AG09309 (cell line): ENCODE data around the gene CDK5.
A peak's percentile ranks its signal among the peaks of the same experiment; 100 is the strongest.

ENCODE experiments used
- DNase-seq: peaks from one replicate; pipeline ENCODE4 v3.0.0-alpha.2; 2010; ENCODE audit warnings: low read depth
- H3K4me3 ChIP-seq: 2 replicates; pipeline ENCODE4 v1.5.1; 2011; ENCODE audit warnings: mild to moderate bottlenecking, low read depth, low read length, moderate library complexity; ENCODE audit not compliant: control insufficient read depth
- TF ChIP-seq, protein P1 (sequence below): IDR thresholded peaks from 2 replicates; pipeline ENCODE4 v1.5.1; 2011; ENCODE audit warnings: mild to moderate bottlenecking, low read depth, low read length, inconsistent platforms; ENCODE audit not compliant: insufficient read depth, control insufficient read depth; ENCODE audit errors: missing control alignments

The CDK5 gene

GRCh38 chr7:151087245-151088018, 29.7 kb upstream of the CDK5 start:
- no peak for DNase-seq
- TF ChIP-seq, protein P1, sequence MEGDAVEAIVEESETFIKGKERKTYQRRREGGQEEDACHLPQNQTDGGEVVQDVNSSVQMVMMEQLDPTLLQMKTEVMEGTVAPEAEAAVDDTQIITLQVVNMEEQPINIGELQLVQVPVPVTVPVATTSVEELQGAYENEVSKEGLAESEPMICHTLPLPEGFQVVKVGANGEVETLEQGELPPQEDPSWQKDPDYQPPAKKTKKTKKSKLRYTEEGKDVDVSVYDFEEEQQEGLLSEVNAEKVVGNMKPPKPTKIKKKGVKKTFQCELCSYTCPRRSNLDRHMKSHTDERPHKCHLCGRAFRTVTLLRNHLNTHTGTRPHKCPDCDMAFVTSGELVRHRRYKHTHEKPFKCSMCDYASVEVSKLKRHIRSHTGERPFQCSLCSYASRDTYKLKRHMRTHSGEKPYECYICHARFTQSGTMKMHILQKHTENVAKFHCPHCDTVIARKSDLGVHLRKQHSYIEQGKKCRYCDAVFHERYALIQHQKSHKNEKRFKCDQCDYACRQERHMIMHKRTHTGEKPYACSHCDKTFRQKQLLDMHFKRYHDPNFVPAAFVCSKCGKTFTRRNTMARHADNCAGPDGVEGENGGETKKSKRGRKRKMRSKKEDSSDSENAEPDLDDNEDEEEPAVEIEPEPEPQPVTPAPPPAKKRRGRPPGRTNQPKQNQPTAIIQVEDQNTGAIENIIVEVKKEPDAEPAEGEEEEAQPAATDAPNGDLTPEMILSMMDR = no peak
- peak overlapping the region; percentile 91 for H3K4me3 ChIP-seq

DNA sequence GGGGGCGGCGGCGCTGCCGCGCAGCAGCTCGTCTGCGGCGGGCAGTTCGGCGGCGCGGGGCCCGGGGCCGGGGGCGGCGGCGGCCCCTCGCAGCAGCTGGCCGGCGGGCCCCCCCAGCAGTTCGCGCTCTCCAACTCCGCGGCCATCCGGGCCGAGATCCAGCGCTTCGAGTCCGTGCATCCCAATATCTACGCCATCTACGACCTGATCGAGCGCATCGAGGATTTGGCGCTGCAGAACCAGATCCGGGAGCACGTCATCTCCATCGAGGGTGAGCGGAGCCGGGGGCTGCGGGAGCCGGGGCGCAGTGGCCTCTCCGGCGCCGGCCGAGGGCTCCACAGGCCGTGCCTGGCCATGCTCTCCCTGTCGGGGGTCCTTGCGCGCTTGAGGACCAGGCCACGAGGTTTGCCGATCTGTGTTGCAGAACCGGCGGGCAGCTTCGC, 29.1 kb upstream of the CDK5 start:
- no peak for DNase-seq
- H3K4me3 ChIP-seq = peak overlapping the region; percentile 91
- TF ChIP-seq, protein P1 = no peak

DNA sequence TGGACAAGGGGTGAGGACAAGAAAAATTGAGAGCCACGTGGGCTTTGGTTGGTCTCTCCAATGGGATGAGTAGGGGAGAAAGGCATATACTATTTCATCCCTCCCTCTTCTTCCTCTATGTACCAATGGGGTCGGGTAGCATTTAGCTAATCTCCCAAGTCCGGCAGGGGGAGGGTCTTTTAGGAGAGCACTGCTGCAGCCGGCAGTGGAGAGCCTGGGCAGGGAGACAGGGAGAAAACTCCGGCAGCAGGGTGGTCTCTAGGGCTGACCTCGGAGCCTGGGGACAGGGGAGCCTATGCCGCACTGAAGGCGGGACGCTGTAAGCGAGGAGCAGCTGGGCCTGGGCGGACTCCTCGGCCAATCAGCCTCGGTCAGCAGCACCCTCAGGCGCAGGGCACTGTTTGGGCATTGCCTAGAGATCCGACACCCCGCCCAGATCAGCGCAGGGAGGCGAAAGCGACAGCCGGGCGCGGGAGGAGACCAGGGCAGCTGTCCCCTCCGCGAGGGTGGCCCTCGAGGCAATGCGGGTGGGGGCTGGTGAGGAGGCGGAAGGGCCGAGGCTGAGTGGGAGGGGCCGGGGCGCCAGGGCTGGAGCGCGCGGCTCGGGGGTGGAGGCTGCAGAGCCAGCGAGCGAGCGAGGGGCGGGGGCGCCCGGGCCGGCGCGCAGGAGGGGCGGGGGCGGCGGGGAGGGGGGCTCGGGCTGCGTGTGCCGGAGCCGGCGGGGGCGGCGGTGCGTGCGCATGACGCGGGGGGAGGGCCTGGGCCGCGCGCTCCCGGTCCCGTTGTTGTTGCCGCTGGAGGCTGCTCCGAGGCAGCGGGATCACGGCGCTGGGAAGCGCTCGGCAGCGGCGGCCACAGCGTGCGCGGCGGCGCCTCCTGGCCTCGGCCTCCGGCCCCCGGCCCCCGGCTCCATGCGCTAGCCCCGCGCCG, 28.3 kb upstream of the CDK5 start, which contains the start of gene AGAP3:
Gene AGAP3, plus strand, starts transcription at position 785 of the 930 bp plus-strand sequence. CDS start 267 bp downstream, outside the sequence.
- TF ChIP-seq, protein P1 = no peak
- peak within 1 kb of the TSS; percentile 91 for H3K4me3 ChIP-seq
- DNase-seq = no peak

DNA sequence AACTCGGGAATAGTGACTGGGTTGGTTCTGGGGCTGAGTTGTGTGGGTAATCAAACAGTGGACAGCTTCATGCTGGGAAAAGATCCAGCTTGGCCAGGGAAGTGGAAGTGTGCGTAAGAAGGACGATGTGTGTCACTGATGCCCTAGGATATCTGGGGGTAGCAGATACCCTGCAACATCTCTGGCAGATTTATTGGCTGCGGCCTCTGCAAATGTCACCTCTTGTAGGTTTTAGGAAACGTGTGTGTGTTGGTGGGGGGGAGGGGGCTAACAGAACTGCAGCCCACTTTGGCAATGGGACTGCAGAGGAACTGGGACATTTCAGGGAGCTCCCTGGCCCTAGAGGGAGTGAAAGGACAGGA, 27.6 kb upstream of the CDK5 start:
- TF ChIP-seq, protein P1 = no peak
- no peak overlapping the region; the same call in 1 of the 2 replicates for H3K4me3 ChIP-seq
- DNase-seq = no peak

DNA sequence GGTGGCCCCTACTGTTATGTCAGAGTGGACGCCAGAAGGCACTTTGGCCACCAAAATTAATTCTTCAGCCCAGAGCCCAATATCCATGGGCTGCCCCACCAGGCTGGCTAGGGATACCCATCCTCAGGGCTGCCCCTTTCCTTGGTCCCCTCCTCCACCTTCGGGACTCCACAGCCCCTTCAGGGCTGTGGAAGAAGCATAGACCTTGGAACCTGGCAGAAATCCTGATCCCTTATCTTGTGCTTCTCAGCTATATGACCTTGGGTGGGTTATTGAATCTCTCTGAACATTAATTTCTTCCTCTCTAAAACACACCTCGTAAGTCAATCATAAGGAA, 26.1 kb upstream of the CDK5 start:
- peak overlapping the region; percentile 88 for H3K4me3 ChIP-seq
- no peak for DNase-seq
- TF ChIP-seq, protein P1 = no peak

GRCh38 chr7:151083071-151083823, 25.6 kb upstream of the CDK5 start, which contains the start of gene TMUB1:
TMUB1 (minus strand) TSS chr7:151083493; CDS start chr7:151082563, 930 bp downstream.
- no peak for DNase-seq
- H3K4me3 ChIP-seq = peak within 1 kb of the TSS; percentile 88
- TF ChIP-seq, protein P1 = no peak
